ENCODE data around the gene SLC38A8.

- TF ChIP-seq POLR2A (IDR thresholded peaks at IDR 0.05) (no peak), CTCF (IDR thresholded peaks at IDR 0.05) (no peak)
Measured at GRCh38 chr16:84041881-84042280, 714 bp downstream of the SLC38A8 start.

All from Peyer's patch (tissue), 4 donors.